ENCODE measurements around the gene CXXC1.

CXXC1 gene

GRCh38 chr18:50274941-50275340, 12.6 kb downstream of the CXXC1 start:
- no peak overlapping the region for H3K27ac ChIP-seq
- ChIA-PET CTCF (no interaction called here), POLR2A (ENCODE audit: low non-redundant PET) (no interaction called here)
- TF ChIP-seq, protein P1, sequence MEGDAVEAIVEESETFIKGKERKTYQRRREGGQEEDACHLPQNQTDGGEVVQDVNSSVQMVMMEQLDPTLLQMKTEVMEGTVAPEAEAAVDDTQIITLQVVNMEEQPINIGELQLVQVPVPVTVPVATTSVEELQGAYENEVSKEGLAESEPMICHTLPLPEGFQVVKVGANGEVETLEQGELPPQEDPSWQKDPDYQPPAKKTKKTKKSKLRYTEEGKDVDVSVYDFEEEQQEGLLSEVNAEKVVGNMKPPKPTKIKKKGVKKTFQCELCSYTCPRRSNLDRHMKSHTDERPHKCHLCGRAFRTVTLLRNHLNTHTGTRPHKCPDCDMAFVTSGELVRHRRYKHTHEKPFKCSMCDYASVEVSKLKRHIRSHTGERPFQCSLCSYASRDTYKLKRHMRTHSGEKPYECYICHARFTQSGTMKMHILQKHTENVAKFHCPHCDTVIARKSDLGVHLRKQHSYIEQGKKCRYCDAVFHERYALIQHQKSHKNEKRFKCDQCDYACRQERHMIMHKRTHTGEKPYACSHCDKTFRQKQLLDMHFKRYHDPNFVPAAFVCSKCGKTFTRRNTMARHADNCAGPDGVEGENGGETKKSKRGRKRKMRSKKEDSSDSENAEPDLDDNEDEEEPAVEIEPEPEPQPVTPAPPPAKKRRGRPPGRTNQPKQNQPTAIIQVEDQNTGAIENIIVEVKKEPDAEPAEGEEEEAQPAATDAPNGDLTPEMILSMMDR (conservative IDR thresholded peaks at IDR 0.05; ENCODE audit: low read depth), result no peak
- no peak for DNase-seq (ENCODE audit: low spot score)

GRCh38 chr18:50274044-50274442, 13.4 kb downstream of the CXXC1 start:
- ChIA-PET CTCF (no interaction called here), POLR2A (ENCODE audit: low non-redundant PET) (no interaction called here)
- TF ChIP-seq, protein P1 (conservative IDR thresholded peaks at IDR 0.05; ENCODE audit: low read depth), result no peak
- DNase-seq (ENCODE audit: low spot score), result no peak
- H3K27ac ChIP-seq, result no peak overlapping the region

DNA sequence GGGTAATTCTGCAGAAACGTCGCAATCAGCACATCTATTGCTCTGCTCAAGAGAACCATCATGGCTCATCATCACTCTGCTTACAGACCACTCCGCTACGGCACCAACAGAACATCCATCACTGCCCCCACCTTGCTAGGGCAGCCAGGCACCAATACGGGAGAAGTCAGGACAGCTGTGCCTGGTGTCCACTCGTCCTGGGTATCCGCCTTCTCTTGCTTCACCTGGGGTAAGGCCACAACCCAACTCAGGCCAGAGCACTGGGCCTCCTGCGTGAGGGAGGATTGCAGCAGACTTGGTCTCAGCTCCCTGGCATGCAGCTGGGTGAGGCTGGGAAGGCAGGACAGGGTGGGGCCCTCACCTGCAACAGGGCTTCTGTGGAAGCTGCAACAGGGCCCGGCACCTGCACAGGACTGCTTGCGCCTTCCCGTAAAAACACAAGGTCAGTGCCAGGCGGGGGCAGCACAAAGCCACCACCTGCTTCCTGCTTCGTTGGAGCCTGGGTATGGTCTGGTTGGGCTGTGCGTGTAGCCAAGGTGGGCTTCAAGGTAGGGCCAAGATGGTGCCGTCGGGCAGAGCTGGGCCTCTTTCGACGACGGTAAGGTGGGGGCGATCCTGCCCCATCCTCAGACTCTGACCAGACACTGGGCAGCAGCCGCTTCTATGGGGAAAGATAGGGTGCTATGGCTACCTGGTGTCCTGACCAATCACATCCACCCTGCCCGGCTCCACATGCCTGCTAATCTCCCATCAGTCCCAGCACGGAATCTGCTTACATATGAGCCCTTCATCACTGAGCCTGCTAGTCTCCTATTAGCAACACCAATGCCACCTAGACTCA, 14.1 kb downstream of the CXXC1 start:
- ChIA-PET CTCF (no interaction called here), POLR2A (ENCODE audit: low non-redundant PET) (no interaction called here)
- peak overlapping the region; percentile 24 for H3K27ac ChIP-seq
- TF ChIP-seq, protein P1 (conservative IDR thresholded peaks at IDR 0.05; ENCODE audit: low read depth), result no peak
- no peak for DNase-seq (ENCODE audit: low spot score)

DNA sequence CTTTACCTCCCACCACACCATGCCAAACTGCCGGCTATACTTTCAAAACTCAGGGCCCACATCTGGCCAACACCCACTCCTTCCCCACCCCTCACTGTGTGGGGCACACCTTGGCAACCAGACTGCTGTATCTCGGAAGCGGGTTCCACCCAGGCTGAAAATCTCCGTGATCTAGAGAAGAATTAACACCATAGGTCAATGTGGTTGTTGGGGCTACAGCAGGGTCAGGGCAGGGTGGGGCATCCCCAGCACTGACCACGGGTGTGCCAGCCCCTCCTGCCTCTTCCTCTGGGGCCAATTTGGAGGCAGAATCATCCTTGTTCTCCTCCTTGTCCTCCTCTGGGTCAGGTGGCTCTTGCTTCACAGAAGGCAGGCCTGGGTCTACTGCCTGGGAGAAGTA, 14.9 kb downstream of the CXXC1 start:
- TF ChIP-seq, protein P1 (conservative IDR thresholded peaks at IDR 0.05; ENCODE audit: low read depth), result no peak
- peak overlapping the region; percentile 25; the same call in 1 of the 2 replicates for H3K27ac ChIP-seq
- ChIA-PET POLR2A (ENCODE audit: low non-redundant PET) (no interaction called here), CTCF (no interaction called here)
- no peak for DNase-seq (ENCODE audit: low spot score)

DNA sequence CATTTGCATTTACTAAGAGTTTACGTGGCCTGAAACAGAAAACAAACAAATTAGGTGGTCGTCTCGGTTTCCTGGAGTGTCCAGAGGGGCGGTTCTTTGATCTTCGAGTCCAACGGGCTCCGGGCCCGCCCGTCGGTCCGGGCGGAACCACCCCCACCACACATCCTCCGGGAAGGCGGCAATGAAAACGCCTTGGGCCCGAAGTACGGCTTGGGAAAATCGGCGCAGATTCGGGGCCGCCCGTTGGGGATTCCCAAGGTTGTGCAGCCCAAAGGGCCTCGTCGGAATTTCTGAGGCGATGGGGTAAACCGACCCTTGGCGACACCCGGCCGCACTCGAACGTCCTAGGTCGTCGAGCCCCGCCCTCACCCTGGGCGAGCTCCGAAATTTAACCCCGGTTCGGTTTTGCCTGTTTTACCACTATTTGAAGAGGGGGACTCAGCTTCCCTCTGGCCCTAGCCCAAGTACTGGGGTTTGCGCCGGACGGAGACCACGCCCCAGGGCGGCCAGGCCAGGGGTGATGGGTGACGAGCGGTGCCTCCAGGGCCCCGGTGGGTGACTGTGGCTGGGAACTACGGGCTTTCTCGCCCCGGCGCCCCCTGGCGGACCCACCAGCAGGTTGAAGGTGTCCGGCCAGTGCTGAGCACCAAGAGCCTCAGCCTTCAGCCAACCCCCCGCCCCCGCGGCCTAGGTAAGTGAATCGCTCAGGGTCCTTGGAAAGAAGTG, 19.3 kb downstream of the CXXC1 start:
- POLR2A ChIA-PET (ENCODE audit: low non-redundant PET), result no interaction called here
- DNase-seq (ENCODE audit: low spot score), result no peak
- peak overlapping the region; percentile 20 for H3K27ac ChIP-seq

GRCh38 chr18:50266248-50266704, 21.2 kb downstream of the CXXC1 start, which contains the start of gene CFAP53:
Gene CFAP53, minus strand, starts transcription at chr18:50266495. Its CDS starts 91 bp downstream, at chr18:50266404.
- ChIA-PET POLR2A (ENCODE audit: low non-redundant PET) (interaction anchor here (0.5 kb wide), 1 partner anchor 13 kb away, joined by 3 read pairs; no protein-coding TSS in a partner anchor), CTCF (no interaction called here)
- peak; percentile 67 for DNase-seq (ENCODE audit: low spot score)
- TF ChIP-seq, protein P1 (conservative IDR thresholded peaks at IDR 0.05; ENCODE audit: low read depth), result no peak
- peak within 1 kb of the TSS; percentile 62 for H3K27ac ChIP-seq

More for the DNA sequence above, 19.3 kb downstream of the CXXC1 start:
- CTCF ChIA-PET, result no interaction called here
- TF ChIP-seq, protein P1 (conservative IDR thresholded peaks at IDR 0.05; ENCODE audit: low read depth), result no peak; the same call in 1 of the 2 replicates

Measured in RWPE1 (cell line).